ACHN (cell line): ENCODE measurements around the gene SCN7A.
"Not testable (repeated sequence)": the region's sequence is repeated elsewhere in the genome, so short reads cannot be mapped to it uniquely, and the experiment has no call there.

Experiments used
- DNase-seq: peaks from one replicate; pipeline ENCODE4 v3.0.0-alpha.2; 2015
- in situ Hi-C: cut with HindIII; loops from 2 replicates; pipeline ENCODE4 v1.10.0; 2017; ENCODE audit warnings: low sequenced_read_pairs, low pct_ligation_motif_present, low pct_unique_long_range_greater_than_20kb

The SCN7A gene

GRCh38 chr2:166373539-166373938 lies 120.5 kb downstream of the SCN7A start:
- no peak for DNase-seq
- in situ Hi-C loops = no loop called here

GRCh38 chr2:166373105-166373504 lies 120.9 kb downstream of the SCN7A start:
- DNase-seq = no peak
- in situ Hi-C loops = no loop called here

GRCh38 chr2:166372046-166372445 lies 122.0 kb downstream of the SCN7A start:
- no peak for DNase-seq

DNA sequence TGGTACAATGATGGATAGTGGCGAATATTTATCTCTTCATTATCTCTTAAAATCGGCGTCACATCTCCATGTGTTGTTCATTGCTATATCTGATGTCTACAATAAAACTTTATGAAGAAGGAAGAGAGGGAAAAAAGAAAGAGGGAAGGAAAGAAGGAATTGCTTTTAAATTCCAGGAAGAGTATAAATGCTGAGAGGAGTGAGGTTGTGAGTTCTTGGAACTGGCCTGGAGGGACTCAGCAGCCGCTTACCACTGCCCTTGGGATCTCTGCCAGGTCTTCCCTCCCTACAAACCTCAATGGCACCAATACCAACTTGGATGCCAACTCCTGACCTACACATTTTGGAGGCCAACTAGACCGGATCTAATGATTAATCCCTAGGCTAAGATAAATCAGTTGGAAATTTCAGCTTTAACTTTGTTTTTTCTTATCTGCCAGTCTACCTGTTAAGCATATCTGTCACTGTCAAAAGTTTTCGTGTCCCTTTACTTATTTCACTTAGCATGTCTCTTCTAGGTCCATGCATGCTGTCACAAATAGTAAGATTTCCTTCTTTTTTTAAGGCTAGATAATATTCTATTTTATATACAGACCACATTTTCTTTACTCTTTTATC lies 128.1 kb downstream of the SCN7A start:
- in situ Hi-C loops = no loop called here
- DNase-seq = peak; percentile 63

More at GRCh38 chr2:166372046-166372445, 122.0 kb downstream of the SCN7A start:
- in situ Hi-C loops = no loop called here

GRCh38 chr2:166365239-166365638 lies 128.8 kb downstream of the SCN7A start:
- DNase-seq = no peak
- in situ Hi-C loops = no loop called here

DNA sequence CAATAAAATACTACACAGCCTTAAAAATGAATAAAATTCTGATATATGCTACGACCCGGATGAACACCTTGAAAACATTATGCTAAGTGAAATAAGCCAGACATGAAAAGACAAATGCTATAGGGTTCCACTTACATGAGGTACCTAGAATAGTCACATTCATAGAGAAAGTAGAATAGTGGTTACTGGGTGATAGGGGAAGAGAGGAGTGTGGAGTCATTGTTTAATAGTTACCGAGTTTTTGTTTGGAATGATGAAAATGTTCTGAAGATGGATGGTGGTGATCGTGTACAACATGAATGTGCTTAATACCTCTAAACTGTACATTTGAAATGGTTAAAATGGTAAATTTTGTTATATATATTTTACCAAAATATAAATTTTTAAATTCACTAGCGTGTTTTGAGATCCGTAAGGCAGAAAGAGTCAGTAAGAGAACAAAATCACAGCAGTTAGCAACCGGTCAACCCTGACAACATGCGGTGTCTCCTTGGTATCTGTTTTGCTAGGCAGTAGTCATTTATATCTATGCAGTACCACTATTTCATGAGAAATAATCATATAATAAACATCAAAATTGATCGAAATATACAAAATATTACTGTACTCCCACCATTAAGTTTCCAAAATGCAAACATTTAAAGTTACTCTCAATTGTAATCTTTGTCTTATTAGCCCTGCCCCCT lies 129.4 kb downstream of the SCN7A start:
- no peak for DNase-seq
- in situ Hi-C loops = no loop called here

GRCh38 chr2:166361351-166362153 lies 132.5 kb downstream of the SCN7A start:
- peak; percentile 67 for DNase-seq
- in situ Hi-C loops = no loop called here

GRCh38 chr2:166360906-166361305 lies 133.1 kb downstream of the SCN7A start:
- DNase-seq = no peak
- in situ Hi-C loops = no loop called here

GRCh38 chr2:166360426-166360825 lies 133.6 kb downstream of the SCN7A start:
- no peak for DNase-seq
- in situ Hi-C loops = no loop called here

GRCh38 chr2:166357950-166358321 lies 136.1 kb downstream of the SCN7A start:
- DNase-seq, in situ Hi-C loops: not testable (repeated sequence)

- in situ Hi-C loops = no loop called here
- no peak for DNase-seq
Measured at GRCh38 chr2:166357068-166357949, 136.7 kb downstream of the SCN7A start.
